Natural killer cell treated with Interleukin-12 subunit alpha and Interleukin-12 subunit beta and Interleukin-15 and Interleukin-18, amount 100 ng/mL, for 72 hours (primary cell): ENCODE data around the gene TRIO. TPM values are rescaled to one million over a fixed set of nuclear protein-coding genes. Genes with fewer than 3 reads are reported as not detected.

Source experiments
- ATAC-seq, 2 donors: fragments of 150-1000 bp; cut with Tn5 transposase in 1 of 2; sonication (Bioruptor Pico), chemical (Tn5 transposase) in 1 of 2; 2 replicates each; pipeline ENCODE4 v1.10.0; 2021
- DNase-seq: peaks from one replicate; pipeline ENCODE4 v3.0.0; 2022; ENCODE audit warnings: low spot score
- H3K27ac Mint-ChIP-seq, 2 donors: 1 replicate in 1 of 2; 2 replicates in 1 of 2; pipeline ENCODE4 v1.8.0; 2022; ENCODE audit warnings: mixed read lengths in 2 of 2, mild to moderate bottlenecking in 1 of 2, moderate library complexity in 1 of 2
- H3K27me3 Mint-ChIP-seq, 2 donors: 1 replicate in 1 of 2; 2 replicates in 1 of 2; pipeline ENCODE4 v1.8.0; 2022; ENCODE audit warnings: mixed read lengths in 2 of 2
- H3K36me3 Mint-ChIP-seq: one replicate; pipeline ENCODE4 v1.8.0; 2022; ENCODE audit warnings: mixed read lengths
- H3K4me1 Mint-ChIP-seq, 2 donors: 1 replicate in 1 of 2; 2 replicates in 1 of 2; pipeline ENCODE4 v1.8.0; 2022; ENCODE audit warnings: low read depth in 2 of 2, mixed read lengths in 2 of 2, mild to moderate bottlenecking in 1 of 2
- H3K4me3 Mint-ChIP-seq: one replicate; pipeline ENCODE4 v1.8.0; 2022; ENCODE audit warnings: mixed read lengths
- H3K9me3 Mint-ChIP-seq: 2 replicates; pipeline ENCODE4 v1.8.0; 2022; ENCODE audit warnings: mixed read lengths
- total RNA-seq, 2 donors: library from RNA; stranded (reverse); gene quantifications; one replicate each; pipeline ENCODE4 v1.2.3, GENCODE V29; 2022

TRIO gene
- total RNA-seq, 2 donors from 2014 or later: 40.1 to 70.3 TPM

DNA sequence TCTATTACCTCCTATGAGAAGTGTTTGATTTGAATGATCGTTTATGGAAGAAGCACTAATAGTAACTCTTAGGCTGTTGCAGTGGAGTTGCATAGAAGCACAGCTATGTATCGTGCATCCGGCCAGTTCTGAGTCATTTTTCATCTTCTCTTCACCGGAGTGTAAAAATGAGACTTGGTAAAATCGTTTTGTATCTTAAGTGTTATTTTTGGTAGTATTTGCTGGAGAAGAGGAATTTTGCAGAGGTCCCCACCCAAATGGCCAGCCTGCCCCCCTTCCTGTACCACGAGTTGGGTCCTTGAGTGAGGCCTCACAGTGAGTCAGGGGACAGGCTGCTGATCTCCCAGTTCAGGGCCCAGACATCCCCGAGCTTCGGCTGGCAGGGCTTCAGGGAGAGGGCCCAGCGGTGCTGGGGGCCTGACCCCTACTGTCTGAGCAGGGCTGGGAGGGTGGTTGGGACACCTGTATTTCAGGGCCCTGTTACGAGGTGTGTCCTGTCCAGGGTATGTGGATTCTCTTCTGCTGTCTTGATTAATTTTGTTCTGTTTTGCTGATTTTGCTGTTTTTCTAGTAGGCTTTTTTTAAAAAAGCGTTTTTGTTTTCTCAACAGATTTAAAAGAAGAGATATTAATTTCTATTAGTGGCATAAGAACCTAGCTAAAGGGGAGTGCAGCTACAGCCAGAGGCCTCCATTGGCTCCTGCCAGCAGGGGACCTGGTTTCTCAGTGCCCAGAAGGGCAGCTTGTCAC lies 210.8 kb downstream of the TRIO start:
- Mint-ChIP-seq H3K4me3 (no peak overlapping the region), H3K27ac (no peak overlapping the region), H3K4me1 (peaks cover 8 to 10% of the 10 kb centered on the region in 2 donors), H3K9me3 (peaks cover 3% of the 10 kb centered on the region), H3K27me3 (no peaks in the 10 kb centered on the region), H3K36me3 (no peaks in the 10 kb centered on the region)
- peak in 1 of 2 donors; percentile 81 for ATAC-seq
- no peak for DNase-seq

DNA sequence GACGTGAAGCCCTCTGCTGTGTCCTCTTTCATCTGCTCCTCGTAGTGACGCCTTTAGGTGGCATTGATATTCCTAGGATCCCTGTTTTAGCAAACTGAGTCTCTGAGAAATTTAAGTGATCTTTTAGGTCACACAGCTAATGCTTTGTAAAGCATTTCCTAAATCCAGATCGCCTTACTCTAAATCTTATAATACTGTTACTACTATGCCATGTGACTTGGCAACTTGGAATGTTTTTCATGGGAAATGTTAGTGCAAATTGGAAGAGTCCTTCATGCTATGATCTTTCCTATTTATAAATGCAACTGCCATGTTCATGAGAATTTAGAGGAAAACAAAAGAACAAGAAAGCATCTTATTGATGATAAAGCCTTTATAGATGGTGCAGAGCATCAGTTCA lies 212.2 kb downstream of the TRIO start:
- Mint-ChIP-seq H3K27ac (no peak overlapping the region), H3K9me3 (no peaks in the 10 kb centered on the region), H3K36me3 (no peaks in the 10 kb centered on the region), H3K27me3 (no peaks in the 10 kb centered on the region), H3K4me3 (no peak overlapping the region), H3K4me1 (peaks cover 10 to 13% of the 10 kb centered on the region in 2 donors)
- no peak for ATAC-seq
- DNase-seq: no peak

DNA sequence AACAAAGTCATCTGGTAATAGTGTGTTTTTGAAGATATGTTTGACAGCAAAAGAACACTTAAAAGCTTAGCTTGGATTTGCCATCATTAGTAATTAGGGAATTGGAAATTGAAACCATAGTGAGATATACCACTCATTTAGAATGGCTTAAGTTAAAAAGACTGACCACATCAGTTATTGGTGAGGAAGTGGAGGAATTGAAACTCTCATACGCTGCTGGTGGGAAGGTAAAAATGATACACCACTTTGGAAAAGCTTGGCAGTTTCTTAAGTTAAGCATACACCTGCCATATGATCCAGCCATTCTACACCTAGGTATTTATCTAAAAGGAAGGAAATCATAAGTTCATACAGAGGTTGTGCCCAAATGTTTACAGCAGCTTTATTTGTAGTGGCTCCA lies 213.2 kb downstream of the TRIO start:
- H3K27ac Mint-ChIP-seq: no peak overlapping the region

DNA sequence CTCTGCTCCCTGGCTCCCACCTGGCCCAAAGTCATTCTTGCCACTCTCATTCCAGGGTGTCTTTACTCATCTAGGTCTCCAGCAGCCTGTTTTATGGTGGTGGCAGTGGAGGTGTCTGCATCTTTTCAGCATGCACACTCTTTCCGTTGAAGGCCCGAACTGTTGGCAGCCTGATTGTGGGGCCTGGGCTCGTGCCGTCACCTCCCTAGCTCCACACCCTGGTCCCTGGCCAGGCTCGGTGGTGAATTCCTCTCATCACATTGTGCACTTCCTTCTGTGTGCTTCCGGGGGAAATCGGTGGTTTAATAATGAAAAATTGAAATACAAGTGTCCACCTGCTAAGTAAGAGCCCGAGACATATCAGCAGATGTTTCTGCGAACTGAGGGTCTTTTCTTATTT lies 214.3 kb downstream of the TRIO start:
- Mint-ChIP-seq H3K27ac (no peak overlapping the region), H3K4me3 (no peak overlapping the region), H3K9me3 (no peaks in the 10 kb centered on the region), H3K4me1 (peaks cover 10 to 13% of the 10 kb centered on the region in 2 donors), H3K36me3 (no peaks in the 10 kb centered on the region), H3K27me3 (no peaks in the 10 kb centered on the region)
- DNase-seq (no peak), ATAC-seq (no peak)

More for the DNA sequence above, 213.2 kb downstream of the TRIO start:
- no peak overlapping the region for H3K4me3 Mint-ChIP-seq
- H3K4me1 Mint-ChIP-seq: peaks cover 10 to 13% of the 10 kb centered on the region in 2 donors
- H3K27me3 Mint-ChIP-seq: no peaks in the 10 kb centered on the region
- H3K9me3 Mint-ChIP-seq: no peaks in the 10 kb centered on the region
- no peak for DNase-seq
- H3K36me3 Mint-ChIP-seq: no peaks in the 10 kb centered on the region
- no peak for ATAC-seq

DNA sequence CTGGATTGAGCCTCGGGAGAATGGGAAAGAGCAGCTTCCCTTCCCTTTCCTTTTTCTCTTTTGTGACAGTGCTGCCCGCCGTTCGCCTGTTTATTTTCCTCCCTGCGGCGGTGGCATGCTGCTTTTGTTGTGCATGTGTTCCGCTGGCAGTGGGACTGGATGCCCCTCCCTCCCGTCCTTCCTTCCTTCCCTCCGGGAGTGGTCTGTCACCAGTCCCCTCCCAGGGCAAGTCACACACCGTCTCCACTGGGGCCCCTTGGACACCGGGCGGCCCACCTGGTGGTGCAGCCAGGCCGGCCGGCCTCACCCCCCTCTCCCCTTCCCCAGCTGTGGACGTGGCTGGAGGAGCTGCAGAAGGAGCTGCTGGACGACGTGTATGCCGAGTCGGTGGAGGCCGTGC lies 214.7 kb downstream of the TRIO start:
- Mint-ChIP-seq H3K4me1 (peaks cover 10 to 13% of the 10 kb centered on the region in 2 donors), H3K27ac (no peak overlapping the region), H3K27me3 (no peaks in the 10 kb centered on the region), H3K36me3 (no peaks in the 10 kb centered on the region), H3K9me3 (no peaks in the 10 kb centered on the region), H3K4me3 (no peak overlapping the region)
- ATAC-seq: no peak
- no peak for DNase-seq

DNA sequence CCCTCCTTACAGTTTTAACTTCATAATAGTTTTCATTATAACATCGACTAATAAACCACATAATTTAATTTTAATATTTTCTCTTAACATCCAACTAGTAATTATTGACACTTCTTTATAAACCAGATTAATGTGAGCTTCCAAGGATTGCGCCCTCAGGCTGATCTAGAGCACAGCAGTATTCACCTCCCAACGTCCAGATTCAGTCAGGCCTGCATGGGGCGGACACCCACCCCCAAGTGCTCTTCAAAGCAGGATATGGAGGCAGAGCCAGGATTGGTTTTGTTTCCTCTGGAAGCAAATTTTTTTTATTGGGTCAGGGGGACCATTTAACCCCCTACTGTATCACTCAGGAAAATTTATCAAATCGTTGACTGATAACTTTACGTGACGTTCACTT lies 215.4 kb downstream of the TRIO start:
- Mint-ChIP-seq H3K27me3 (no peaks in the 10 kb centered on the region), H3K4me1 (peaks cover 10 to 13% of the 10 kb centered on the region in 2 donors), H3K4me3 (no peak overlapping the region), H3K27ac (no peak overlapping the region), H3K9me3 (no peaks in the 10 kb centered on the region), H3K36me3 (peaks cover under 1% of the 10 kb centered on the region)
- DNase-seq (no peak), ATAC-seq (no peak)

DNA sequence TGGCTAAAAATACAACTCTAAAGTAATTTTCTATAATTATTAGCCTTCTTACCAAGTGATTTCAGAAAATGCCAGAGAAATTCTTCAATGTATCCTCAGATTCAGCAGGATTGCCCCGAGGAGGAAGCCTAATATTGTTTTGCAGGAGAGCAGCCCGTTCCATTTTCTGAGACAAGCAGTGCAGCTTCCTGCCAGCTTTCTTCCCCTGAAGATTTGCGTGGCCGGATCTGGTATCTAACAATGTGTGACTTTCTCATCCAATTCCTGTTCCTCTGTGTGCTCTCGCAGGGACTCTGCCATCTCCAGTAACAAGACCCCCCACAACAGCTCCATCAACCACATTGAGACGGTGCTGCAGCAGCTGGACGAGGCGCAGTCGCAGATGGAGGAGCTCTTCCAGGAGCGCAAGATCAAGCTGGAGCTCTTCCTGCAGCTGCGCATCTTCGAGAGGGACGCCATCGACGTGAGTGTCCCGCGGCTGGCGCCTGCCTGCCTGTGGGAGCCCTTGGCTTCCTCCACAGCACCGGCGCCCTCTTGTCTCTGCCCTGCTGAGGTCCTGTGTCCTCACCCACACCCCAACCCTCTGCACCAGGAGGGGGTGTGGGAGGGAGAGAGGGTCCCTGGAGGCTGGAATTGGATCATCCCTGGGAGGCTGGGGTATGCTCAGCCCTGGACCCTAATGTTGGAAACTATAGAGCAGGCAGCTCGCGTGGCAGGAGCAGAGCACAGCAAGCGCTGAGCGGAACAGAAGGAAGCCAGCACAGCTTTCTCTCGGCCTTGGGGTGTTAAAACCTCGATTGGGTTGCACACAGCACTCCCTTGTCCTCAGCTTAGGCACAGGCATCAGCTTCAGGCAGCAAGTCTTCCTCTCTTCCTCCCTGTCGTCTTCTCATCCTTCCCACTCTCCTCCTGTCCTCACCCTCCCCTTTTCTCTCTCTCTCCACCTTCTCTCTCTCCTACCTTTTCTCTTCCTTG lies 216.2 kb downstream of the TRIO start:
- Mint-ChIP-seq H3K4me3 (no peak overlapping the region), H3K4me1 (peaks cover 10 to 14% of the 10 kb centered on the region in 2 donors), H3K9me3 (no peaks in the 10 kb centered on the region), H3K27ac (no peak overlapping the region), H3K36me3 (peaks cover 4% of the 10 kb centered on the region), H3K27me3 (no peaks in the 10 kb centered on the region)
- ATAC-seq (peak in 1 of 2 donors; percentile 31), DNase-seq (no peak)

DNA sequence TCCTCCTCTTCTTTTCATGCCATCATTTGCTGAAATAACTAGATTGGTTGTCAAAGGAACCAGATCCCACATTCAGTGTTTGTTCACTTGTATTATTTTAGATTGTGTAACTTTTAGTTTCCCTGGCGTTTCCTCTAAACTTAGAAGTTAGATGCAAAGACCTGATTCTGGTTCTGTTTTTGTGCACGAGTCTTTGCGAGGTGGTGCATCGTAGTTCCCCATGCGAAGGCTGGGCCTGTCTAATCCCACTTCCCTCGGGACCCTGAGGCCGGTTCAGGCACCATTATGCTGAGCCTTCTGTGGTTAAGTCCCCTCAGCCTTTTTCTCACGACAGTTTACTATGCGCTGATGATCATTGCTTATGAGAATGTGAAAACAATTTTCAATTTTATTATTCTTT lies 219.3 kb downstream of the TRIO start:
- Mint-ChIP-seq H3K27ac (no peak overlapping the region), H3K27me3 (no peaks in the 10 kb centered on the region), H3K4me1 (peaks cover 24 to 27% of the 10 kb centered on the region in 2 donors), H3K36me3 (peaks cover 4% of the 10 kb centered on the region), H3K4me3 (no peak overlapping the region), H3K9me3 (no peaks in the 10 kb centered on the region)
- no peak for DNase-seq
- no peak for ATAC-seq

DNA sequence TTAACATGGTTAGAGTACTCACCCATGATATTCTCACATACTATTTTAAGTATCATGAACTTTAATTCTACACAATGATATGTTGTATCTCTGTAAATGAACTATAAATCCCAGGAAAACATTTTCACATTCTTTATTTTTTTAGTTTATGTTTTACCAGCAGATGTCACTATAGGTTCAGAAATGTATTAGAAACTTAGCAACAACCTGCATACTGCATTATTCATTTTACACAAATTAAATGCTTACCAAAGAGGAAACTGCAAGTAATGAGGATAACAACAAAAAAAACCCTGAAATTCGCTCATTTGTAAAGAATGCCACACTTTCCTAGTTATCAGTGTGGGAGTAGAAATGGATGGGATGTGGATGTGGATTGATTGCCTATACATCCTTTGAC lies 221.0 kb downstream of the TRIO start:
- H3K27me3 Mint-ChIP-seq: no peaks in the 10 kb centered on the region
- H3K4me3 Mint-ChIP-seq: no peak overlapping the region
- H3K36me3 Mint-ChIP-seq: peaks cover 4% of the 10 kb centered on the region
- no peak for ATAC-seq
- H3K27ac Mint-ChIP-seq: no peak overlapping the region
- no peaks in the 10 kb centered on the region for H3K9me3 Mint-ChIP-seq
- DNase-seq: no peak
- H3K4me1 Mint-ChIP-seq: peaks cover 21 to 27% of the 10 kb centered on the region in 2 donors

DNA sequence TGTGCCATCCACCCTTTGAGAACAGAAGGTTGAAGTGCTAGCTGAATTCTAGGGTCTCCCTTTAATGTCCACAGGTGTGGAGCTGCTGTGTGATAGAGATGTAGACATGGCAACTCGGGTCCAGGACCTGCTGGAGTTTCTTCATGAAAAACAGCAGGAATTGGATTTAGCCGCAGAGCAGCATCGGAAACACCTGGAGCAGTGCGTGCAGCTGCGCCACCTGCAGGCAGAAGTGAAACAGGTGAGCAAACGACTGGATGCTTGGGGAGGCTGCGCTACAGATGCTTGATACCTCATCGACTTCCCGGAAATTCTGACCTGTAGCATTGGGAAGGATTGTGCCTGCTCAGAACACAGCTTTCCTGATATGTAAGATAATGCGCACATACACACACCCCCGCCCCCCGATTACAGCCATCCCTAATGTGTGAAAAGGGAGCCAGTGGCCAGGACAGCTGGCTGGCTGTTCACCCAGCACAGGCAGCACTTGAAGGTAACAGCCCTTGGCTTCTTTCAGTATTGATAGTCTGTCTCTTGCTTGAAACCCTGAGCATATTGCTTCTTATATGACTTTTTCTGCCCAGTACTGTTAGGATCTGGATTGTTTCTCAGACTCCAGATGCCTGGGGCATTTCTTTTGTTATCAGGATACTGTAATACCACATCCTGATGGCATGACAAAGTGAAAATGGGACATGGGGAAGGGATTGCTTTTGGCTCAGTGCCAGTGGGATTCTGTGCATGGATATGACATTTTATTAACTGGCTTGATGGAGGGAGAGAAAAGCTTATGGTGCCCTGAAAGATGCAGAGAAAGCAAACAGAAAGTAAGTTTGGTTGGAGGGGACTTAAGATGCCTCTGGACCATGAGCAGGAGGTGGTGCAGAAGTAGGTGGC lies 221.7 kb downstream of the TRIO start:
- H3K27ac Mint-ChIP-seq: peak overlapping the region; percentile 10 to 62
- H3K4me3 Mint-ChIP-seq: peak overlapping the region; percentile 24
- DNase-seq (no peak), ATAC-seq (no peak)
- H3K27me3 Mint-ChIP-seq: no peaks in the 10 kb centered on the region
- H3K4me1 Mint-ChIP-seq: peaks cover 25 to 29% of the 10 kb centered on the region in 2 donors
- peaks cover 4% of the 10 kb centered on the region for H3K36me3 Mint-ChIP-seq
- H3K9me3 Mint-ChIP-seq: no peaks in the 10 kb centered on the region

DNA sequence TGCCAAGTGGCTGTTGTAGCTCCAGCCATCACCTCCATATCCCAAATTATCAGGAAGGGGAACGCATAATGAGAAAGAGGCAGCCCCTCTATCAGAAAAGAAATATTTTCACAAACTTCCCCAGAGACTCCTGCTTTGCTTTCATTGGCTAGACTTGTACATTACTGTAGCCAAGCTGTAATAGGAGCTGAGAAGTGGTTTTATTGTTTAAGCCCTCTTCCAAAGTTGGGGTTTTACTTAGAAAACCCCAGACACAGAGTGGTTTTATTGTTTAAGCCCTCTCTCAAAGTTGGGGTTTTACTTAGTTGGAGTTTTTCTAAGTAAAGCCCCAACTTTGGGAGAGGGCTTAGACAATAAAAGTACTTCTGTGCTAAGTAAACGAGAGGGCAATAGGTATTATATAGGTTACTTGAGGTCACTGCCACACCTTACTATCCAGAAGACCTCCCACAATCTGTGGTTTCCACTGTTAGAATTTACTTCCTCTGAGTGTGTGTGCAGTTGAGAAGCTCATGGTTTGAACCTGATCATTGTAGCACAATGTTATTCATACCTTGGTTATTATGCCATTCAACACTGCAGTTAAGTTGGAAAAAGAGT lies 222.8 kb downstream of the TRIO start:
- Mint-ChIP-seq H3K27me3 (no peaks in the 10 kb centered on the region), H3K4me1 (peaks cover 31 to 37% of the 10 kb centered on the region in 2 donors), H3K27ac (peak overlapping the region; percentile 10 to 62), H3K4me3 (peak overlapping the region; percentile 59), H3K36me3 (peaks cover 12% of the 10 kb centered on the region), H3K9me3 (no peaks in the 10 kb centered on the region)
- no peak for DNase-seq
- ATAC-seq: peak; percentile 61 to 74

DNA sequence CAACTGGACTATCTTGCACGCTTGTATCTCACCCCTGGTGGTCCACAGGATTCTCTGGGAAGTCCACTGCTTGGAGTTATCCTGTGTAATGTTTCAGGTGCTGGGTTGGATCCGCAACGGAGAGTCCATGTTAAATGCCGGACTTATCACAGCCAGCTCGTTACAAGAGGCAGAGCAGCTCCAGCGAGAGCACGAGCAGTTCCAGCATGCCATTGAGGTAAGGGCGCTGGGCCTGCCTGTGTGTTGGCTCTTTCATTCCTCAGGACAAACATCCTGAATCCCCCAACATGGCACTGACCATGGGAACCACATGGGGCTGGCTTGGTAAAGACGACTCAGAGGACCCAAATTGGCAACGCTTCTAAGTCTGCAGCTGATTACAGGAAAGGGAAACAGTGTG lies 223.6 kb downstream of the TRIO start:
- Mint-ChIP-seq H3K36me3 (peaks cover 12% of the 10 kb centered on the region), H3K27ac (no peak overlapping the region), H3K4me3 (no peak overlapping the region), H3K27me3 (no peaks in the 10 kb centered on the region), H3K9me3 (no peaks in the 10 kb centered on the region), H3K4me1 (peaks cover 31 to 37% of the 10 kb centered on the region in 2 donors)
- no peak for ATAC-seq
- DNase-seq: no peak

DNA sequence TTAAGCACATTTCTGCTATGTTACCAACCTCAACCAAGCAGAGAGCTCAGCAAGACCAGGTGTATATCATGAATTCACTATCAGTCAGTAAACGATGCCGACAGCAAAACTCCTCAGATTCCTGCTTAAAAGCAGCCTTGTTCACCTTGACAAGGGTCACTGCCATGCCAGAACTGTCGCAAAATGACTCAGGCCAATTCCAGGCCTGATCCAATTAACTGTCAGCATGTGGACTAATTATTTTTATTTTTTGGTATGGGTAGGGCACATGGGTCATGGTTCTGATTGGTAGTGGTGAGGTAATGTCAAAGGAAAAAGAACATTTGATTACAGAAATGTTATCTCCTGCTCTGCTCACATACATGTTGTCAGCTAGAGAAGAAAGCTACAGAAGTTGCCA lies 224.2 kb downstream of the TRIO start:
- H3K4me1 Mint-ChIP-seq: peaks cover 31 to 37% of the 10 kb centered on the region in 2 donors
- peaks cover 12% of the 10 kb centered on the region for H3K36me3 Mint-ChIP-seq
- no peak for ATAC-seq
- H3K4me3 Mint-ChIP-seq: no peak overlapping the region
- DNase-seq: no peak
- H3K9me3 Mint-ChIP-seq: no peaks in the 10 kb centered on the region
- H3K27ac Mint-ChIP-seq: no peak overlapping the region
- H3K27me3 Mint-ChIP-seq: no peaks in the 10 kb centered on the region
